Heart left ventricle (tissue), 13 donors: Measurements from ENCODE around the gene CAND2.

Experiments
- CTCF ChIP-seq, 12 donors: fragments of 200-600 bp; sonication (generic) in 4 of 12; IDR thresholded peaks; one replicate each; pipeline versions ENCODE4 v1.5.0 to v1.8.0; 2018 to 2022; ENCODE audit warnings: antibody characterized with exemption in 12 of 12, mild to moderate bottlenecking in 5 of 12
- POLR2A ChIP-seq, 2 donors: fragments of 450-650 bp; IDR thresholded peaks; one replicate each; pipeline ENCODE4 v1.6.1; 2017; ENCODE audit warnings: antibody characterized with exemption in 2 of 2, mild to moderate bottlenecking in 2 of 2, moderate library complexity in 2 of 2
- donor health status: ischemic (EF 13 %, LVEDD 7.1; RV severe dilation, severe dysfunction).
- donor health status: DM: no; HTN: yes; CAD: no.
- donor health status: DM: no; HTN: no; CAD: no.
- donor health status: ischemic (EF 25% LVEDD 6.9; RV normal size, moderate dysfunction).
- donor health status: ischemic (EF 25% LVEDD 5.7; RV mildly dilated, moderate dysfunction).
- donor health status: ischemic (EF 35%, LVEDD 5.7; RV mildly dilated, moderate dysfunction).
- donor health status: nonischemic (EF 11% LVEDD 7.7; RV severe dilation, severe dysfunction).
- donor health status: DM: yes; HTN: yes; CAD: no.
- donor health status: PGD.
- donor health status: ischemic (EF 29% LVEDD 5.4; RV normal size, mild dysfunction).
- donor health status: nonischemic (EF 23%, LVEDD 6.1; RV moderate dilation, normal function).

- no peak for TF ChIP-seq CTCF (IDR thresholded peaks at IDR 0.05)
- TF ChIP-seq POLR2A (IDR thresholded peaks at IDR 0.05) = no peak
Observed at GRCh38 chr3:12859840-12860239, 63.4 kb downstream of the CAND2 start.
